GM19328 (cell line): ENCODE measurements around the gene EIF2B2.

Experiments used
- ATAC-seq: cut with Tn5 transposase; IDR thresholded peaks from one replicate; pipeline ENCODE4 v1.9.1; 2021; ENCODE audit warnings: mild to moderate bottlenecking, moderate library complexity; ENCODE audit not compliant: unreplicated experiment

The EIF2B2 gene

GRCh38 chr14:75002392-75003249 lies at the start of gene EIF2B2:
EIF2B2 (plus strand) TSS chr14:75002921; CDS start chr14:75002991, 70 bp downstream.
- ATAC-seq, result peak; percentile 96

GRCh38 chr14:74953686-74954085 lies 49.0 kb upstream of the EIF2B2 start:
- no peak for ATAC-seq

- ATAC-seq, result no peak
Measured at GRCh38 chr14:74954232-74954946, 48.3 kb upstream of the EIF2B2 start.

- ATAC-seq, result no peak
Measured at GRCh38 chr14:74954947-74955228, 47.8 kb upstream of the EIF2B2 start.

- no peak for ATAC-seq
Measured at GRCh38 chr14:74955229-74956026, 47.3 kb upstream of the EIF2B2 start, which contains the start of gene PGF. PGF (minus strand) TSS chr14:74955597; CDS start chr14:74955242, 355 bp downstream.

GRCh38 chr14:74956027-74956279 lies 46.8 kb upstream of the EIF2B2 start:
- no peak for ATAC-seq

- no peak for ATAC-seq
Measured at GRCh38 chr14:74956280-74957072, 46.2 kb upstream of the EIF2B2 start.

GRCh38 chr14:74959596-74960180 lies 43.0 kb upstream of the EIF2B2 start:
- ATAC-seq, result no peak

GRCh38 chr14:74960736-74961135 lies 42.0 kb upstream of the EIF2B2 start:
- no peak for ATAC-seq

GRCh38 chr14:74961238-74961911 lies 41.3 kb upstream of the EIF2B2 start:
- ATAC-seq, result no peak

GRCh38 chr14:74962046-74962445 lies 40.7 kb upstream of the EIF2B2 start:
- no peak for ATAC-seq

- no peak for ATAC-seq
Measured at GRCh38 chr14:74962493-74962892, 40.2 kb upstream of the EIF2B2 start.

GRCh38 chr14:74963178-74963704 lies 39.5 kb upstream of the EIF2B2 start:
- ATAC-seq, result no peak

GRCh38 chr14:74963705-74964271 lies 38.9 kb upstream of the EIF2B2 start:
- ATAC-seq, result no peak

- ATAC-seq, result no peak
Measured at GRCh38 chr14:74964787-74965485, 37.8 kb upstream of the EIF2B2 start.

GRCh38 chr14:74965486-74966153 lies 37.1 kb upstream of the EIF2B2 start:
- ATAC-seq, result no peak

GRCh38 chr14:74968811-74969210 lies 33.9 kb upstream of the EIF2B2 start:
- ATAC-seq, result no peak

- no peak for ATAC-seq
Measured at GRCh38 chr14:74973003-74973653, 29.6 kb upstream of the EIF2B2 start.
